ENCODE data around the gene PBLD.

GRCh38 chr10:68235111-68235510, 97.6 kb downstream of the PBLD start:
- TF ChIP-seq CTCF (IDR thresholded peaks at IDR 0.05) (no peak), POLR2A (IDR thresholded peaks at IDR 0.05) (no peak)

All from body of pancreas (tissue), 4 donors.